K562 (cell line): ENCODE measurements around the gene PRKD2.
A peak's percentile ranks its signal among the peaks of the same experiment; 100 is the strongest.

Experiments used
- BACH1 ChIP-seq: fragments of 200-800 bp; sonication (Bioruptor generic); IDR thresholded peaks from 2 replicates; pipeline ENCODE4 v1.6.1; 2016; ENCODE audit warnings: missing genetic modification characterization, missing compliant biosample characterization
- ELF1 ChIP-seq: fragments of 200-800 bp; sonication (Bioruptor generic); IDR thresholded peaks from 2 replicates; pipeline ENCODE4 v1.6.1; 2016; ENCODE audit warnings: missing genetic modification characterization, missing compliant biosample characterization
- HNRNPK ChIP-seq: fragments of 200-400 bp; formaldehyde crosslinking; IDR thresholded peaks from one replicate; pipeline ENCODE4 v1.6.1; 2018; ENCODE audit warnings: mild to moderate bottlenecking, low read depth, low read length; ENCODE audit not compliant: poor library complexity, severe bottlenecking
- JUN ChIP-seq, 2 experiments: sonication (generic) in 1 of 2; formaldehyde crosslinking in 1 of 2; IDR thresholded peaks; 2 replicates each; pipeline versions ENCODE4 v1.6.1 to v1.8.0; 2012 to 2022; ENCODE audit warnings: borderline replicate concordance in 2 of 2, mild to moderate bottlenecking in 2 of 2, improper control_type of control experiment in 1 of 2, low read depth in 1 of 2, low read length in 1 of 2, missing genetic modification reagents in 1 of 2
- L3MBTL2 ChIP-seq: fragments of 450-650 bp; IDR thresholded peaks from 2 replicates; pipeline ENCODE4 v1.6.1; 2016; ENCODE audit warnings: mild to moderate bottlenecking, moderate library complexity
- MAFK ChIP-seq: IDR thresholded peaks from 2 replicates; pipeline ENCODE4 v1.6.1; 2011; ENCODE audit warnings: low read length, improper control_type of control experiment
- POLR2AphosphoS5 ChIP-seq: IDR thresholded peaks from 2 replicates; pipeline ENCODE4 v1.6.1; 2011; ENCODE audit warnings: mild to moderate bottlenecking, low read depth, low read length, moderate library complexity; ENCODE audit not compliant: control insufficient read depth, insufficient read depth
- ZNF274 ChIP-seq: IDR thresholded peaks from 2 replicates; pipeline ENCODE4 v1.6.1; 2011; ENCODE audit warnings: low read depth, mild to moderate bottlenecking, low read length, moderate library complexity, borderline replicate concordance

DNA sequence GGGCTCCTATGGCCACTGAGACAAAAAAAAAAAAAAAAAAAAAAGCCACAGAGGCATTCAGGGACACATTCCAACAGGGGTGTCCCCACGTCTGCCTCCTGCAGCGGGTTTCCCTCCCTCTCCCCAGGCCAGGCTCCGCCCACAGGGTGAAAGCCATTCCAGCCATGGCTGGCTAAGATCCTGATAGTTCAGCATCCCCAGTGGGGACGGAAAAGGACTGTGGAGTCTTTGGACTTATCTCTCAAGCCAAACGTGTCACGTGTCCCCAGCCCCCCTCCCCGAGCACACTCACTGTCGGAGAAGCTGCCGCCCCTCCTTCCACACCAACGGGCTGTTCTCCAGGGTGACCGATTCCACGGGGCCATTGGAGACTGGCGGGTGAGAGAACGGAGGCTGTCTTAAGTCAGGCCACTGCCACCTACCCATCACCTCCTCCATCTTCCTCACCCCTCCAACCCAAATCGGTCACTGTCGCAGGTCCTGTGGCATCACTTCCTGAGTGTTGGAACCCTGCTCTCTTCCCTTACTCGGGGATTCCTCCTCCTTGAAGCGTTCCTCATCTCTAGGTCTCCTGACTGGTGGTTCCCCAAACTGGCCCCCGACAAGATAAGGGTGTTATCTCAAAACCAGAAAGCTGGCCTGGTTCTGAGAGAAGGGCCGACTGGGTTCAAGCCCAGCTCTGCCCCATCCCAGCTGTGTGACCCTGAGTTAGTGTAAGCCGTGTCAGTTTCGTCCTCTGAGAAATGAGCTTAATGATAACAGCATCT, 19.8 kb upstream of the PRKD2 start:
- TF ChIP-seq BACH1 (tag) (no peak), MAFK (no peak), POLR2AphosphoS5 (0 out of 2 replicates have a peak, but pooled peaks have one; percentile 26), ZNF274 (no peak), L3MBTL2 (0 out of 2 replicates have a peak, but pooled peaks have one; percentile 15), HNRNPK (no peak), ELF1 (0 out of 2 replicates have a peak, but pooled peaks have one; percentile 12), JUN (IDR thresholded peaks at IDR 0.05; ENCODE audit: borderline replicate concordance, low read depth, low read length) (0 out of 2 replicates have a peak, but pooled peaks have one; percentile 21), JUN (CRISPR knock-in tag; IDR thresholded peaks at IDR 0.05; ENCODE audit: borderline replicate concordance) (no peak)
